K562 (cell line): ENCODE data around the gene FAM20B. TPM values are rescaled to one million over a fixed set of nuclear protein-coding genes. Genes with fewer than 3 reads are reported as not detected.

Experiments used
- ATF1 ChIP-seq, 2 experiments: fragments of 450-650 bp in 1 of 2; IDR thresholded peaks; 2 replicates each; pipeline ENCODE4 v1.6.1; 2016; ENCODE audit warnings: missing compliant biosample characterization in 1 of 2, missing genetic modification characterization in 1 of 2
- BACH1 ChIP-seq: fragments of 200-800 bp; sonication (Bioruptor generic); IDR thresholded peaks from 2 replicates; pipeline ENCODE4 v1.6.1; 2016; ENCODE audit warnings: missing genetic modification characterization, missing compliant biosample characterization
- BHLHE40 ChIP-seq: IDR thresholded peaks from 2 replicates; pipeline ENCODE4 v1.6.1; 2011; ENCODE audit warnings: low read length, improper control_type of control experiment
- BRF1 ChIP-seq: IDR thresholded peaks from 3 replicates; pipeline ENCODE4 v1.6.1; 2011; ENCODE audit warnings: borderline replicate concordance, mild to moderate bottlenecking; ENCODE audit not compliant: insufficient read length; ENCODE audit errors: extremely low read depth
- BRF2 ChIP-seq: IDR thresholded peaks from 3 replicates; pipeline ENCODE4 v1.6.1; 2011; ENCODE audit warnings: borderline replicate concordance, mild to moderate bottlenecking; ENCODE audit not compliant: insufficient read length, insufficient read depth
- ELK3 ChIP-seq: fragments of 450-650 bp; formaldehyde crosslinking; IDR thresholded peaks from 2 replicates; pipeline ENCODE4 v1.4.0; 2020; ENCODE audit warnings: mild to moderate bottlenecking
- HDAC2 ChIP-seq: fragments of 450-650 bp; IDR thresholded peaks from 2 replicates; pipeline ENCODE4 v1.6.1; 2016; ENCODE audit warnings: mild to moderate bottlenecking
- LCOR ChIP-seq: sonication (generic); formaldehyde crosslinking; IDR thresholded peaks from 2 replicates; pipeline ENCODE4 v1.8.0; 2022; ENCODE audit warnings: mild to moderate bottlenecking, missing genetic modification reagents
- NFYB ChIP-seq: IDR thresholded peaks from 2 replicates; pipeline ENCODE4 v1.6.1; 2011; ENCODE audit warnings: mild to moderate bottlenecking, moderate library complexity; ENCODE audit not compliant: insufficient read length; ENCODE audit errors: extremely low read depth
- RB1 ChIP-seq: fragments of 450-650 bp; IDR thresholded peaks from 2 replicates; pipeline ENCODE4 v1.6.1; 2017; ENCODE audit warnings: low read depth, mild to moderate bottlenecking
- SMAD1 ChIP-seq: fragments of 150-350 bp; IDR thresholded peaks from 2 replicates; pipeline ENCODE4 v1.6.1; 2014; ENCODE audit warnings: low read length, low read depth; ENCODE audit not compliant: partially characterized antibody
- ZBTB8A ChIP-seq: fragments of 450-650 bp; IDR thresholded peaks from 2 replicates; pipeline ENCODE4 v1.6.1; 2018; ENCODE audit warnings: mild to moderate bottlenecking, moderate library complexity; ENCODE audit not compliant: partially characterized antibody
- ZNF224 ChIP-seq: sonication (generic); formaldehyde crosslinking; IDR thresholded peaks from 2 replicates; pipeline ENCODE4 v1.8.0; 2022; ENCODE audit warnings: mild to moderate bottlenecking, missing genetic modification reagents
- polyA plus RNA-seq, 8 experiments: library from polyadenylated mRNA; depleted of rRNA in 4 of 8; stranded (reverse) in 5 of 8; unstranded in 3 of 8; fragments of >200 nt; fragmentation: Nextera tagmentation in 2 of 8; fragmentation: Illumina TruSeq in 1 of 8; extraction: Ambion mirVana in 2 of 8; extraction: Trizol in 1 of 8; gene quantifications; 2 replicates each; pipeline versions ENCODE4 v1.2.1 to v1.2.3, GENCODE V29; 2011 to 2014; ENCODE audit warnings: inconsistent platforms in 1 of 8, missing spikeins in 1 of 8
- total RNA-seq, 7 experiments: library from RNA; depleted of rRNA in 6 of 7; stranded (reverse); fragments of >200 nt in 6 of 7; fragmentation: Illumina TruSeq in 2 of 7; extraction: Trizol in 2 of 7; gene quantifications; 2 replicates each; pipeline versions ENCODE4 v1.2.1 to v1.2.3, GENCODE V29; 2011 to 2021; ENCODE audit warnings: low replicate concordance in 1 of 7

FAM20B gene
- total and polyA plus RNA-seq, 9 of the 15 experiments (the other 6 are each of a cell fraction or from before 2014, with no cell fraction given): 7.2 to 67.5 (median 42.9) TPM

DNA sequence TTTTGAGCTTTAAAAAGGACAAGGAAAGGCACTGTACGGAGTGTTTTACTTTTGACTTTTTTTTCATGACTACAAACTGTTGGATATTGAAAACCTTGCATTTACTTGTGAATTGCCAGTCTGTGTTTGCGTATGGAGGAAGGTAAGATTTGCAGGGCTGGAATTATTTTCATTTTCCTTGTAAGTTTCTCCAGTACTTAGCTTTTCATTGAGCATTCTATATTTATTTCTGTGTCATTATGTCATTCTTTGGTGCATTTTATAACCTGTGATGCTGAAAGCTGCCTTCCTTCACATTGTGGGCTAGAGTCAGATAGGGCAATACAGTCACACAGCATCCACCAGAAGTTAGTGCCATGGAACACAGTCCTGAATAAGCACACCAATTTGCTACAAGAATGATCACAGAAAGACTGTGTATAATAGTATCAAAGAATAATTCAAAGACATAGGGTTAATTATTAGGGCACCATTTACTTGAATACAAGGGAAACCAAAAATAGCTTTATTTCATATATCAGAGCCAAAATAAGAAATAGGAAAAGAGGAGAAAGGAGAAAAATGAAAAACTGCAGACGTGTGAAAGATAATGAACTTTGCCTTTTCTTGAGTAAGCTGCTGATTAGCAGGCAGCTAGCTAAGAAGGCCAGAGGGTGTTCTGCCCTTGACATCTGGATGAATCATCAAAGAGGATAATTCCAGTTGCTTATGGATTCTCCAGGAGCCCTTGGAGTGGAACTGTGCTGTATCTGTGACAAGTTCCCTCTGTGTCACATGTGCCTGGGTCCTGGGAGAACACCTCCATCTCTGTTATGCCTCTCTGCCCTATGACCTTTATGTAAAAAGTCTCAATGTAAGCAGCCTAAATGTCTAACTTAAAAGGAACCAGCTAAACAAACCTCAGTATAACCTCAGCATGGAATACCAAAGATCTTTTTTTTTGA lies 8.0 kb upstream of the FAM20B start (continued):
- TF ChIP-seq BRF2: no peak
- no peak for TF ChIP-seq BRF1
- no peak for TF ChIP-seq ZBTB8A
- TF ChIP-seq SMAD1: no peak
- TF ChIP-seq ELK3 (CRISPR knock-in tag): no peak
- TF ChIP-seq ZNF224 (CRISPR knock-in tag): no peak
- TF ChIP-seq RB1: no peak
- no peak for TF ChIP-seq NFYB
- TF ChIP-seq ATF1 (CRISPR knock-in tag; IDR thresholded peaks at IDR 0.05): no peak
- TF ChIP-seq ATF1 (tag; IDR thresholded peaks at IDR 0.05): no peak; the same call in 1 of the 2 replicates
- no peak; the same call in 1 of the 2 replicates for TF ChIP-seq HDAC2
- no peak for TF ChIP-seq LCOR (CRISPR knock-in tag)
- 0 out of 2 replicates have a peak, but pooled peaks have one; percentile 7 for TF ChIP-seq BACH1 (tag)
- no peak for TF ChIP-seq BHLHE40
